Cerebellar nuclear complex (tissue), 1 donor: ENCODE measurements around the gene MSX1.

Source experiments
- DNase-seq, 2 experiments: peaks; one replicate each; lab custom pipeline; 2025; lab: John Stamatoyannopoulos, UW

MSX1 gene

DNA sequence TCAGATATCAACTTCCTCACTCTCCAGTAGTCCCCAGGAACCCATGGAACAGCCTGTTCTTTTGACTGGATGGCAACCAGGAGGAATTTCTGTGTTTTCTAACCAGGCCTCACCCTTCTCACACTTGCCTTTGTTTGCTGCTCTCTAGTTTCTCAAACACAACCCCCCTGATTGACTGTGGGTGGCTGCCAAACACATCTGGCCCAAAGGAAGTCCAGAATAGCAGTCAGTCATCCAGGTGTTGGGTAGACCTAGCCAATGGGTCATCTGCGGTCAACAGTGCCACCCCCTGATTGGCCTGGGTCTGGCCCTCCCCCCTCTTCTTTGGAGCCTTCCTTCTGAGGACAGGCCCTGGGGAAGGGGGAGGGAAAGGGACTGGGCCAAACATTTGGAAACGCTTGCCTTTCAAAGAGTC lies 53.7 kb downstream of the MSX1 start:
- no peak for DNase-seq
